Neural cell (in vitro differentiated cells): Measurements from ENCODE around the gene ASCL2. TPM values are rescaled to one million over a fixed set of nuclear protein-coding genes. Genes with fewer than 3 reads are reported as not detected.

Experiments
- H2AFZ ChIP-seq: fragments of 200-600, 300-800 bp; sonication (generic), shearing (Covaris generic); 2 replicates; pipeline ENCODE4 v1.6.0; 2014; ENCODE audit warnings: low read depth, mild to moderate bottlenecking, antibody characterized with exemption, low read length, moderate library complexity
- H3F3A ChIP-seq: fragments of 200-600 bp; shearing (Covaris generic); 2 replicates; pipeline ENCODE4 v1.6.1; 2016; ENCODE audit warnings: mild to moderate bottlenecking, moderate library complexity, mixed read lengths, antibody characterized with exemption, low read length; ENCODE audit not compliant: insufficient read depth, poor library complexity, severe bottlenecking
- H3K27ac ChIP-seq: fragments of 200-600, 300-800 bp; sonication (generic), shearing (Covaris generic); 2 replicates; pipeline ENCODE4 v1.5.1; 2014; ENCODE audit warnings: mild to moderate bottlenecking, low read length, moderate library complexity
- H3K27me3 ChIP-seq: fragments of 300-800, 200-600 bp; sonication (generic), shearing (Covaris generic); 2 replicates; pipeline ENCODE4 v1.6.0; 2014; ENCODE audit warnings: mild to moderate bottlenecking, low read depth, low read length, moderate library complexity; ENCODE audit not compliant: insufficient read depth
- H3K36me3 ChIP-seq: fragments of 300-800, 200-600 bp; sonication (generic), shearing (Covaris generic); 2 replicates; pipeline ENCODE4 v1.5.1; 2014; ENCODE audit warnings: mild to moderate bottlenecking, antibody characterized with exemption, low read length, moderate library complexity; ENCODE audit not compliant: insufficient read depth
- H3K4me2 ChIP-seq: fragments of 300-800, 200-600 bp; sonication (generic), shearing (Covaris generic); 2 replicates; pipeline ENCODE4 v1.6.0; 2014; ENCODE audit warnings: mild to moderate bottlenecking, low read length
- H3K4me3 ChIP-seq: fragments of 300-800, 200-600 bp; sonication (generic), shearing (Covaris generic); 2 replicates; pipeline ENCODE4 v1.5.1; 2014; ENCODE audit warnings: mild to moderate bottlenecking, low read length, moderate library complexity
- H3K79me2 ChIP-seq: fragments of 200-600 bp; shearing (Covaris generic); replicated peaks from 2 replicates; pipeline ENCODE4 v1.6.0; 2014; ENCODE audit warnings: mild to moderate bottlenecking, low read length, moderate library complexity; ENCODE audit not compliant: insufficient read depth
- H3K9ac ChIP-seq: fragments of 300-800, 200-600 bp; sonication (generic), shearing (Covaris generic); 2 replicates; pipeline ENCODE4 v1.6.1; 2016; ENCODE audit warnings: mild to moderate bottlenecking, low read length, mixed read lengths
- H3K9me2 ChIP-seq: fragments of 200-600 bp; shearing (Covaris generic); 2 replicates; pipeline ENCODE4 v1.6.1; 2016; ENCODE audit warnings: mild to moderate bottlenecking, low read length, mixed read lengths; ENCODE audit not compliant: insufficient read depth
- H3K9me3 ChIP-seq: fragments of 200-600, 300-800 bp; sonication (generic), shearing (Covaris generic); 2 replicates; pipeline ENCODE4 v1.6.1; 2016; ENCODE audit warnings: mild to moderate bottlenecking, mixed run types, low read length, moderate library complexity, mixed read lengths
- H4K20me1 ChIP-seq: fragments of 200-600 bp; shearing (Covaris generic); 2 replicates; pipeline ENCODE4 v1.6.1; 2016; ENCODE audit warnings: mild to moderate bottlenecking, mixed run types; ENCODE audit not compliant: insufficient read depth
- EP300 ChIP-seq: fragments of 450-650 bp; conservative IDR thresholded peaks from 2 replicates; pipeline ENCODE4 v1.6.1; 2014; ENCODE audit warnings: antibody characterized with exemption, mild to moderate bottlenecking, moderate library complexity; ENCODE audit not compliant: poor library complexity, severe bottlenecking
- EZH2 ChIP-seq: fragments of 200-600, 300-800 bp; shearing (Covaris generic), sonication (generic); IDR thresholded peaks from 2 replicates; pipeline ENCODE4 v1.6.1; 2014; ENCODE audit warnings: antibody characterized with exemption, low read length, borderline replicate concordance, mild to moderate bottlenecking; ENCODE audit not compliant: insufficient read depth, poor library complexity, severe bottlenecking
- MXI1 ChIP-seq: fragments of 450-650 bp; conservative IDR thresholded peaks from 2 replicates; pipeline ENCODE4 v1.6.1; 2014; ENCODE audit warnings: antibody characterized with exemption, mild to moderate bottlenecking; ENCODE audit not compliant: poor library complexity, severe bottlenecking
- POLR2AphosphoS5 ChIP-seq: IDR thresholded peaks from 2 replicates; pipeline ENCODE4 v1.6.1; 2012
- RAD21 ChIP-seq: fragments of 450-650 bp; conservative IDR thresholded peaks from 2 replicates; pipeline ENCODE4 v1.6.1; 2014; ENCODE audit warnings: antibody characterized with exemption, mild to moderate bottlenecking, moderate library complexity
- SMC3 ChIP-seq: fragments of 450-650 bp; conservative IDR thresholded peaks from 2 replicates; pipeline ENCODE4 v1.6.1; 2014; ENCODE audit warnings: antibody characterized with exemption, mild to moderate bottlenecking, moderate library complexity; ENCODE audit not compliant: poor library complexity
- TAF1 ChIP-seq: IDR thresholded peaks from 2 replicates; pipeline ENCODE4 v1.6.1; 2012; ENCODE audit warnings: low read depth
- polyA plus RNA-seq: library from polyadenylated mRNA; depleted of rRNA; stranded (reverse); fragments of >200 nt; gene quantifications from 2 replicates; pipeline ENCODE4 v1.2.3, GENCODE V29; 2014
- TF ChIP-seq, protein P1 (sequence below): IDR thresholded peaks from 2 replicates; pipeline ENCODE4 v1.6.1; 2012; ENCODE audit warnings: borderline replicate concordance
- TF ChIP-seq, protein P2 (sequence below): fragments of 450-650 bp; IDR thresholded peaks from 2 replicates; pipeline ENCODE4 v1.5.1; 2014; ENCODE audit warnings: antibody characterized with exemption, mild to moderate bottlenecking, moderate library complexity; ENCODE audit not compliant: poor library complexity, severe bottlenecking

The ASCL2 gene
- polyA plus RNA-seq, 1 donor from 2014 or later: not detected

DNA sequence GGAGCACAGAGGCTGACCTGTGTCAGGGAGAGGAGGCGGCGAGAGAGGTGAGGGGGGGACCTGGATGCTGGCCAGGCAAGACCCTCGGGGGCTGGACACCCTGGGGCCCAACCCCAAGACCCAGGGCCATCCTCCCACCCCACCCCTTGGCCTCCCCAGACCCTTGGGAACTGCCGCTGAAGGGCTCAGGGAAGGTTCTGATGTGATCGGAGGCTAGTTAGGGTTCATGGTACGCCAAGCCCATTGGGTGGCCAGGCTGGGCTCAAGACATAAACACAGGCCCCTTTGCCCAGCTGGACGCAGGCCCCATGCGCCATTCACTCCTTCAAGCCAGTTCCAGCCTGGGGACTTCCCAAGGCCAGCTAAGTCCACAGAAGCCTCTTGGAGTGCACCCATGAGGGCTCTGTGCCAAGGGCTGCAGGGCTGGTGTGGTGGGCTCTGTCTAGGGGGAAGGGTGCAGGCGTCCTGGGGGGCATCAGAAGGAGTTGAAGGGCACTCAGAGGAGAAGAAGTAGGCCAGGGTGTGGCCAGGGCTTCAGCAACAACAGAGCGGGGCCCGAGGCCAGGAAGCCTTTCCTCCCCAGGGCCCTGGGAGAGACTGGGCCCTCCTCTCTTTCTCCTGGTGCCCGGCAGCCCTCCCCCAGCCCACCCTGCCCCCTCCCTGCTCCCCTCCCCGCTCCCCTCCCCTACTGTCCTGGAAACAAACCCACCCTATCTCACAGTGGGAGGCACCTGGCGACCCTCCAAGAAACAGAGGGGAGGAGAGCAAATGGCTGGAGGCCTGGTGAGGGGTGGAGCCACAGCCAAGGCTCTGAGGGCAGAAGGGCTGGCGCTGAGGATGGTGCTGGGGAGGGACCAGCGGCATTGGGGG lies 44.4 kb upstream of the ASCL2 start:
- Histone ChIP-seq H3K4me2 (no peak overlapping the region), H3K27me3 (no peaks in the 10 kb centered on the region), H3K36me3 (no peaks in the 10 kb centered on the region), H2AFZ (no peak overlapping the region), H3K9ac (no peak overlapping the region), H3K27ac (no peak overlapping the region), H3K4me3 (no peak overlapping the region), H3K79me2 (no peaks in the 10 kb centered on the region), H3F3A (no peaks in the 10 kb centered on the region), H4K20me1 (no peaks in the 10 kb centered on the region), H3K9me3 (no peaks in the 10 kb centered on the region), H3K9me2 (no peaks in the 10 kb centered on the region)
- TF ChIP-seq MXI1: no peak
- TF ChIP-seq TAF1: no peak
- no peak for TF ChIP-seq EZH2
- TF ChIP-seq, protein P1, sequence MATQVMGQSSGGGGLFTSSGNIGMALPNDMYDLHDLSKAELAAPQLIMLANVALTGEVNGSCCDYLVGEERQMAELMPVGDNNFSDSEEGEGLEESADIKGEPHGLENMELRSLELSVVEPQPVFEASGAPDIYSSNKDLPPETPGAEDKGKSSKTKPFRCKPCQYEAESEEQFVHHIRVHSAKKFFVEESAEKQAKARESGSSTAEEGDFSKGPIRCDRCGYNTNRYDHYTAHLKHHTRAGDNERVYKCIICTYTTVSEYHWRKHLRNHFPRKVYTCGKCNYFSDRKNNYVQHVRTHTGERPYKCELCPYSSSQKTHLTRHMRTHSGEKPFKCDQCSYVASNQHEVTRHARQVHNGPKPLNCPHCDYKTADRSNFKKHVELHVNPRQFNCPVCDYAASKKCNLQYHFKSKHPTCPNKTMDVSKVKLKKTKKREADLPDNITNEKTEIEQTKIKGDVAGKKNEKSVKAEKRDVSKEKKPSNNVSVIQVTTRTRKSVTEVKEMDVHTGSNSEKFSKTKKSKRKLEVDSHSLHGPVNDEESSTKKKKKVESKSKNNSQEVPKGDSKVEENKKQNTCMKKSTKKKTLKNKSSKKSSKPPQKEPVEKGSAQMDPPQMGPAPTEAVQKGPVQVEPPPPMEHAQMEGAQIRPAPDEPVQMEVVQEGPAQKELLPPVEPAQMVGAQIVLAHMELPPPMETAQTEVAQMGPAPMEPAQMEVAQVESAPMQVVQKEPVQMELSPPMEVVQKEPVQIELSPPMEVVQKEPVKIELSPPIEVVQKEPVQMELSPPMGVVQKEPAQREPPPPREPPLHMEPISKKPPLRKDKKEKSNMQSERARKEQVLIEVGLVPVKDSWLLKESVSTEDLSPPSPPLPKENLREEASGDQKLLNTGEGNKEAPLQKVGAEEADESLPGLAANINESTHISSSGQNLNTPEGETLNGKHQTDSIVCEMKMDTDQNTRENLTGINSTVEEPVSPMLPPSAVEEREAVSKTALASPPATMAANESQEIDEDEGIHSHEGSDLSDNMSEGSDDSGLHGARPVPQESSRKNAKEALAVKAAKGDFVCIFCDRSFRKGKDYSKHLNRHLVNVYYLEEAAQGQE: no peak
- TF ChIP-seq, protein P2, sequence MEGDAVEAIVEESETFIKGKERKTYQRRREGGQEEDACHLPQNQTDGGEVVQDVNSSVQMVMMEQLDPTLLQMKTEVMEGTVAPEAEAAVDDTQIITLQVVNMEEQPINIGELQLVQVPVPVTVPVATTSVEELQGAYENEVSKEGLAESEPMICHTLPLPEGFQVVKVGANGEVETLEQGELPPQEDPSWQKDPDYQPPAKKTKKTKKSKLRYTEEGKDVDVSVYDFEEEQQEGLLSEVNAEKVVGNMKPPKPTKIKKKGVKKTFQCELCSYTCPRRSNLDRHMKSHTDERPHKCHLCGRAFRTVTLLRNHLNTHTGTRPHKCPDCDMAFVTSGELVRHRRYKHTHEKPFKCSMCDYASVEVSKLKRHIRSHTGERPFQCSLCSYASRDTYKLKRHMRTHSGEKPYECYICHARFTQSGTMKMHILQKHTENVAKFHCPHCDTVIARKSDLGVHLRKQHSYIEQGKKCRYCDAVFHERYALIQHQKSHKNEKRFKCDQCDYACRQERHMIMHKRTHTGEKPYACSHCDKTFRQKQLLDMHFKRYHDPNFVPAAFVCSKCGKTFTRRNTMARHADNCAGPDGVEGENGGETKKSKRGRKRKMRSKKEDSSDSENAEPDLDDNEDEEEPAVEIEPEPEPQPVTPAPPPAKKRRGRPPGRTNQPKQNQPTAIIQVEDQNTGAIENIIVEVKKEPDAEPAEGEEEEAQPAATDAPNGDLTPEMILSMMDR: no peak
- no peak for TF ChIP-seq RAD21
- no peak for TF ChIP-seq POLR2AphosphoS5
- TF ChIP-seq EP300: no peak
- TF ChIP-seq SMC3: no peak

DNA sequence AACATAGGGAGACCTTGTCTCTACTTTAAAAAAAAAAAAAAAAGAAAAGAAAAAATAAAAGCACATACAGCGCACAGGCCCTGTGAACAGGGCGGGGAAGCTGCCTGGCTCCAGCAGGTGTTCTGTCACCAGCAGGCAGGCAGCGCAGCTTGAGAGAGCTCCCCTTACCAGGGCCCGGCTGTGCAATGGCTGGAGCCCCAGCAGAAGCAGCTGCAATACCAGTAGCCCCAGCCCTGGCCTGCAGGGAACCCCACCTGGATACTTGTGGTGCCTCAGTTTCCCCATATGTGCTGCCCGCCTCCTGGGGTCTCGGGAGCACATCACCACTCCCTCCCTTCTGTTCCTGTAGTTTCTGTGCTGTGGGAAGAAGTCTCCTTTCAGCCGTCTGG lies 43.7 kb upstream of the ASCL2 start:
- Histone ChIP-seq H3K27ac (no peak overlapping the region), H3K36me3 (no peaks in the 10 kb centered on the region)
- TF ChIP-seq MXI1 (no peak), EZH2 (no peak), SMC3 (no peak), EP300 (no peak), POLR2AphosphoS5 (no peak), RAD21 (no peak), TAF1 (no peak)
- TF ChIP-seq, protein P2: no peak
- TF ChIP-seq, protein P1: no peak

More for the DNA sequence above, 43.7 kb upstream of the ASCL2 start:
- H3K27me3 ChIP-seq: no peaks in the 10 kb centered on the region
- H3K4me2 ChIP-seq: no peak overlapping the region
- no peaks in the 10 kb centered on the region for H3K9me3 ChIP-seq
- no peak overlapping the region for H3K4me3 ChIP-seq
- no peaks in the 10 kb centered on the region for H3F3A ChIP-seq
- H4K20me1 ChIP-seq: no peaks in the 10 kb centered on the region
- H3K9me2 ChIP-seq: no peaks in the 10 kb centered on the region
- H2AFZ ChIP-seq: no peak overlapping the region
- H3K9ac ChIP-seq: no peak overlapping the region
- no peaks in the 10 kb centered on the region for H3K79me2 ChIP-seq
